CD4-positive, alpha-beta memory T cell (primary cell): ENCODE data around the gene RDH12. TPM values are rescaled to one million over a fixed set of nuclear protein-coding genes. Genes with fewer than 3 reads are reported as not detected.

Source experiments
- CTCF ChIA-PET: fragments of 350-600 bp; sonication (Branson Sonifier 250); formaldehyde crosslinking; loops from one replicate; lab custom pipeline; 2021; ENCODE audit warnings: inconsistent platforms; ENCODE audit not compliant: partially characterized antibody; lab: Charles Lee
- POLR2A ChIA-PET: fragments of 350-600 bp; sonication (Branson Sonifier 250); formaldehyde crosslinking; loops from one replicate; lab custom pipeline; 2021; ENCODE audit not compliant: partially characterized antibody; lab: Charles Lee
- DNase-seq, 5 donors: peaks; one replicate each; pipeline versions ENCODE4 v3.0.0 to v3.0.0-alpha.2; 2020 to 2022; ENCODE audit warnings: mixed read lengths in 1 of 5
- H3K27ac ChIP-seq: one replicate; pipeline ENCODE4 v1.7.0; 2013; ENCODE audit warnings: low read depth, low read length
- H3K27me3 ChIP-seq: 2 replicates; pipeline ENCODE4 v1.7.0; 2013; ENCODE audit warnings: mild to moderate bottlenecking, low read length, moderate library complexity; ENCODE audit not compliant: insufficient read depth
- H3K36me3 ChIP-seq: 2 replicates; pipeline ENCODE4 v1.7.0; 2013; ENCODE audit warnings: mild to moderate bottlenecking, low read length, moderate library complexity; ENCODE audit not compliant: insufficient read depth
- H3K4me1 ChIP-seq: 2 replicates; pipeline ENCODE4 v1.7.0; 2013; ENCODE audit warnings: mild to moderate bottlenecking, low read length, moderate library complexity; ENCODE audit not compliant: insufficient read depth
- H3K4me3 ChIP-seq, 2 donors: one replicate each; pipeline ENCODE4 v1.7.0; 2013; ENCODE audit warnings: low read length in 2 of 2, mild to moderate bottlenecking in 1 of 2
- H3K9me3 ChIP-seq, 2 donors: one replicate each; pipeline ENCODE4 v1.7.0; 2013; ENCODE audit warnings: low read length in 2 of 2, control low read depth in 1 of 2; ENCODE audit not compliant: control insufficient read depth in 1 of 2
- H3K27ac Mint-ChIP-seq, 7 donors: one replicate each; pipeline ENCODE4 v1.8.0; 2020 to 2021; ENCODE audit warnings: mixed read lengths in 7 of 7, mild to moderate bottlenecking in 6 of 7, inconsistent platforms in 3 of 7, moderate library complexity in 3 of 7
- H3K27me3 Mint-ChIP-seq, 2 donors: one replicate each; pipeline ENCODE4 v1.8.0; 2020 to 2021; ENCODE audit warnings: mixed read lengths in 2 of 2
- H3K36me3 Mint-ChIP-seq, 2 donors: one replicate each; pipeline ENCODE4 v1.8.0; 2020 to 2021; ENCODE audit warnings: mixed read lengths in 2 of 2, inconsistent platforms in 1 of 2, mild to moderate bottlenecking in 1 of 2
- H3K4me1 Mint-ChIP-seq, 4 donors: one replicate each; pipeline ENCODE4 v1.8.0; 2020 to 2021; ENCODE audit warnings: mixed read lengths in 4 of 4, mild to moderate bottlenecking in 1 of 4
- H3K4me3 Mint-ChIP-seq, 8 donors: one replicate each; pipeline ENCODE4 v1.8.0; 2020 to 2021; ENCODE audit warnings: mixed read lengths in 8 of 8, mild to moderate bottlenecking in 7 of 8, moderate library complexity in 6 of 8, inconsistent platforms in 3 of 8
- H3K9me3 Mint-ChIP-seq, 8 donors: one replicate each; pipeline ENCODE4 v1.8.0; 2020 to 2021; ENCODE audit warnings: mixed read lengths in 8 of 8, mild to moderate bottlenecking in 5 of 8, inconsistent platforms in 3 of 8, moderate library complexity in 1 of 8
- intact Hi-C: fragments of 100-400 bp; cut with micrococcal nuclease; formaldehyde crosslinking; loops from one replicate; pipeline ENCODE4 v1.15.1; 2023
- polyA plus RNA-seq, 2 donors: library from polyadenylated mRNA; unstranded; fragments of 300-500 nt; fragmentation: Illumina TruSeq; gene quantifications; one replicate each; pipeline ENCODE4 v1.2.3, GENCODE V29; 2021
- total RNA-seq, 2 experiments: library from RNA; stranded (reverse); gene quantifications; one replicate each; pipeline ENCODE4 v1.2.3, GENCODE V29; 2021

The RDH12 gene
- total and polyA plus RNA-seq, 4 experiments from 2014 or later = not detected

- H3K36me3 ChIP-seq = no peaks in the 10 kb centered on the region
- H3K27ac ChIP-seq = no peak overlapping the region
- DNase-seq = no peak
- H3K27me3 Mint-ChIP-seq = peaks cover 22% of the 10 kb centered on the region in 2 donors
- ChIA-PET CTCF (no interaction called here), POLR2A (no interaction called here)
- intact Hi-C loops = no loop called here
- H3K4me1 ChIP-seq = peaks cover 8% of the 10 kb centered on the region
- no peak overlapping the region for H3K4me3 Mint-ChIP-seq
- H3K4me3 ChIP-seq = no peak overlapping the region
- no peaks in the 10 kb centered on the region for H3K9me3 Mint-ChIP-seq
- H3K36me3 Mint-ChIP-seq = no peaks in the 10 kb centered on the region
- H3K9me3 ChIP-seq = no peaks in the 10 kb centered on the region
- peaks cover 4% of the 10 kb centered on the region for H3K27me3 ChIP-seq
- peaks cover 3 to 7% (median 6%) of the 10 kb centered on the region in 4 donors for H3K4me1 Mint-ChIP-seq
- H3K27ac Mint-ChIP-seq = no peak overlapping the region
These were observed 23.5 kb downstream of the RDH12 start for GRCh38 chr14:67725171-67725570.

GRCh38 chr14:67727361-67727760 is 25.7 kb downstream of the RDH12 start:
- Histone ChIP-seq H3K27me3 (peaks cover 4% of the 10 kb centered on the region), H3K27ac (no peak overlapping the region), H3K36me3 (no peaks in the 10 kb centered on the region), H3K9me3 (no peaks in the 10 kb centered on the region), H3K4me1 (peaks cover 6% of the 10 kb centered on the region), H3K4me3 (no peak overlapping the region)
- intact Hi-C loops = no loop called here
- ChIA-PET CTCF (no interaction called here), POLR2A (no interaction called here)
- H3K9me3 Mint-ChIP-seq = no peaks in the 10 kb centered on the region
- H3K4me3 Mint-ChIP-seq = no peak overlapping the region
- H3K27ac Mint-ChIP-seq = no peak overlapping the region
- no peaks in the 10 kb centered on the region for H3K36me3 Mint-ChIP-seq
- peaks cover 3 to 7% (median 4%) of the 10 kb centered on the region in 4 donors for H3K4me1 Mint-ChIP-seq
- peaks cover 13 to 17% of the 10 kb centered on the region in 2 donors for H3K27me3 Mint-ChIP-seq
- DNase-seq = no peak

DNA sequence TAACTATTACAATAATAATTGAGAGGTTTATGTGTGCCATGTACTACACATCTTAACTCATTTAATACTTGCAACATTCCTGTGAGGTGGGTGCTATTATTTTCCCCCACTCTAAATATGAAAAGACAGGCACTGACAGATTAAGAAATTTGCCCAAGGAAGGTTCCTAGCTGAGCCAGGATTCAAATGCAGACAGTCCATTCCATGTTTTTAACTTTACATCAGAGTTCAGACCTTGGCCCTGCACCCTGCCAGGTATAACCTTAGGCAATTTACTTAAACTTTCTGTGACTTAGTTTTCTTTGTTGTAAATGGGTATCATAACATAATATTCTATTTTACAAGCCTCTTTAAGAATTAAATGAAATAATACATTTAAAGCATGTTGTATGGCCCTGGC is 26.6 kb downstream of the RDH12 start:
- DNase-seq = no peak
- CTCF ChIA-PET = no interaction called here
- POLR2A ChIA-PET = no interaction called here
- Mint-ChIP-seq H3K4me1 (no peaks in the 10 kb centered on the region), H3K27me3 (peaks cover 10 to 15% of the 10 kb centered on the region in 2 donors), H3K4me3 (no peak overlapping the region), H3K9me3 (no peaks in the 10 kb centered on the region), H3K27ac (no peak overlapping the region), H3K36me3 (no peaks in the 10 kb centered on the region)
- Histone ChIP-seq H3K27me3 (peaks cover 4% of the 10 kb centered on the region), H3K9me3 (no peaks in the 10 kb centered on the region), H3K27ac (no peak overlapping the region), H3K4me1 (no peaks in the 10 kb centered on the region), H3K4me3 (no peak overlapping the region), H3K36me3 (no peaks in the 10 kb centered on the region)
- intact Hi-C loops = no loop called here

DNA sequence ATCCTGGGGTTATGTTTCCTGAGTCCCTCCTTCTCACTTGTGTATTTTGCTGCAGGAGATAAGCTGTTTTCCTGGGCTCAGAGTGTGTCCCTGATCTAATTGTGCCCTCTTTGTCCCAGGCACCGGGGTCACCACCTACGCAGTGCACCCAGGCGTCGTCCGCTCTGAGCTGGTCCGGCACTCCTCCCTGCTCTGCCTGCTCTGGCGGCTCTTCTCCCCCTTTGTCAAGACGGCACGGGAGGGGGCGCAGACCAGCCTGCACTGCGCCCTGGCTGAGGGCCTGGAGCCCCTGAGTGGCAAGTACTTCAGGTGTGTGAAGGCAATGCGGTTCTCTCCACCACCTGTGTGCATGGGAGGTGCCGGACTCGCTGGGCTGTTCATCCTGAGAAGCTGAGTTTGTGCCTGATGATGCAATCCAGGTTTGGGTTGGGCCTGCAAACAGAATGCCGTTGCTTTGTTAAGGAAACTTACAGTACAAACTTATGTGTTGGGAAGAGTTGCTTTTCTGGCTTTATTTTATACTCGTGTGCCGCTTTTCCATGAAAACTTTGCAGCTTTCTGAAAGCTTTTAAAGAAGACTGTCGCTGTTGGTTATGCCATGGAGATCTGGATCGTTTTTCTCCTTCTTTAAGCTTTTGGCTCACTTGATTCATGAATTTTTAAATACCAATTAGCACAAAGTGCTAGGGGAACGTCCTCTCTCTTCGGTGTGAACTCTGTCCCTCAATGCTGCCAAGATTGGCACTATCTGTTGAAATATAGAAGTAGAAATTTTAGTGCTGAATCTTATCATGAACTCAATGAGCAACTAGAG is 27.6 kb downstream of the RDH12 start:
- no peaks in the 10 kb centered on the region for H3K4me1 ChIP-seq
- Mint-ChIP-seq H3K27me3 (peaks cover 2 to 10% of the 10 kb centered on the region in 2 donors), H3K4me3 (no peak overlapping the region), H3K36me3 (no peaks in the 10 kb centered on the region), H3K9me3 (no peaks in the 10 kb centered on the region), H3K4me1 (no peaks in the 10 kb centered on the region), H3K27ac (no peak overlapping the region)
- H3K4me3 ChIP-seq = no peak overlapping the region
- ChIA-PET CTCF (interaction anchor here (1.0 kb wide), 1 partner anchor 25 kb away, joined by 5 read pairs; no protein-coding TSS in a partner anchor), POLR2A (no interaction called here)
- DNase-seq = no peak
- no peaks in the 10 kb centered on the region for H3K9me3 ChIP-seq
- H3K27me3 ChIP-seq = peaks cover 4% of the 10 kb centered on the region
- intact Hi-C loops = no loop called here
- H3K27ac ChIP-seq = no peak overlapping the region
- H3K36me3 ChIP-seq = no peaks in the 10 kb centered on the region

DNA sequence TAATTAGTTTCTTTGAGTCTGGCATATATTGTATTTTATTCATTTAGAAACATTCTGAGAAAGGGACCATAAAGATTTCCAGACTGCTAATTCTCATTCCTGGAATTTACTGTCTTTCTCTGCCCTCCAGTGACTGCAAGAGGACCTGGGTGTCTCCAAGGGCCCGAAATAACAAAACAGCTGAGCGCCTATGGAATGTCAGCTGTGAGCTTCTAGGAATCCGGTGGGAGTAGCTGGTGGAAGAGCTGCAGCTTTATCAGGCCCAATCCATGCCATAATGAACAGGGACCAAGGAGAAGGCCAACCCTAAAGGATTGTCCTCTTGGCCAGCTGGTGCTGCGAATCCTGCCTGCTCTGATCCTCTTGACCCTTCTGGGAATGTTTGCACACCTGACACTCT is 31.9 kb downstream of the RDH12 start:
- Mint-ChIP-seq H3K9me3 (peaks cover 0 to 2% (median 0%) of the 10 kb centered on the region in 8 donors), H3K27me3 (no peaks in the 10 kb centered on the region), H3K36me3 (no peaks in the 10 kb centered on the region), H3K27ac (peak overlapping the region in 1 of 7 donors; percentile 29), H3K4me1 (no peaks in the 10 kb centered on the region), H3K4me3 (no peak overlapping the region)
- H3K27ac ChIP-seq = no peak overlapping the region
- no peaks in the 10 kb centered on the region for H3K36me3 ChIP-seq
- no peak for DNase-seq
- H3K4me1 ChIP-seq = no peaks in the 10 kb centered on the region
- H3K9me3 ChIP-seq = no peaks in the 10 kb centered on the region
- CTCF ChIA-PET = no interaction called here
- intact Hi-C loops = no loop called here
- POLR2A ChIA-PET = no interaction called here
- H3K4me3 ChIP-seq = no peak overlapping the region
- H3K27me3 ChIP-seq = no peaks in the 10 kb centered on the region

GRCh38 chr14:67734675-67735074 is 33.0 kb downstream of the RDH12 start:
- H3K9me3 Mint-ChIP-seq = peaks cover 0 to 2% (median 0%) of the 10 kb centered on the region in 8 donors
- H3K27ac ChIP-seq = no peak overlapping the region

DNA sequence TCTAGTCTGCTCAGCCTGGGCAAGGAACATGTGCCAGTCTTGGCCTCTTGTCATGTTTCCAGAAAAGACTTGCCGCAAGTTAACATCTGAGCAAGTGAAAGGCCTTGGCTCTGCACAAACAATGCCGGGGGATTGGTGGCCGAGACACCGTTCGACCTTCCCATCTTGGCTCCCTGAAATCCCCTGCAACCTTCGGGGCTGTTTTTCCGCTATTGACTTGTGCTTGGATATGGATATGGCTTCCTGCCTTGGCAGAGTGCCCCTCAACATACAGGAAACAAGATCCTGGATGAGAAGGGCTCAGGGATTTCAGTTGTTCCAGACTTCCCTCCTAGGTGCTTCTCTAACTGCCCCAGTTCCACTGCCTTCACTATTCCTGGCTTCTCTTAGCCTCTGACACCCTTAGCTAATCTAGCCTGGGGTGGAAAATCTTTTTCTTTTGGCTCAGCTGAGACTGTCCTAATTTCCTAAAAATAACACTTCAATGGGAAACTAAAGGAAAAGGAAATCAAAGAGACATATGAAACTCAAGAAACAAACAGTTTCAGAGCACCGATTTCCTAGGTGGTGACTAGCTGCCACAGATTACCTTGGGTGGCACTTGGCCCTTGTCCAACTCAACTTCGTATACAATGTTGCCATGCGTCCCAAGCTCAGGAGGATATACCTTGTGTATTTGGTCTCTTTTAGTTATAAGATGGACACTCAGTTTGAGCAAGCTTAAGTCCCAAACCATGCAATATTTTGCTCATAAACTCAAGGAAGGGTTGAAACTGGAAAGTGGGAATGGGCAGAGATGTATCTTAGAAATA is 33.9 kb downstream of the RDH12 start:
- no peaks in the 10 kb centered on the region for H3K27me3 ChIP-seq
- no peak for DNase-seq
- no peaks in the 10 kb centered on the region for H3K9me3 ChIP-seq
- no peaks in the 10 kb centered on the region for H3K4me1 ChIP-seq
- ChIA-PET CTCF (no interaction called here), POLR2A (no interaction called here)
- H3K27me3 Mint-ChIP-seq = no peaks in the 10 kb centered on the region
- peaks cover 0 to 8% (median under 1%) of the 10 kb centered on the region in 4 donors for H3K4me1 Mint-ChIP-seq
- H3K27ac Mint-ChIP-seq = no peak overlapping the region
- no peak overlapping the region for H3K4me3 Mint-ChIP-seq
- intact Hi-C loops = no loop called here
- H3K4me3 ChIP-seq = no peak overlapping the region
- H3K27ac ChIP-seq = no peak overlapping the region
- H3K9me3 Mint-ChIP-seq = peaks cover 0 to 2% (median 0%) of the 10 kb centered on the region in 8 donors
- H3K36me3 ChIP-seq = no peaks in the 10 kb centered on the region
- no peaks in the 10 kb centered on the region for H3K36me3 Mint-ChIP-seq

More at GRCh38 chr14:67734675-67735074, 33.0 kb downstream of the RDH12 start:
- H3K9me3 ChIP-seq = no peaks in the 10 kb centered on the region
- H3K4me1 ChIP-seq = no peaks in the 10 kb centered on the region
- DNase-seq = no peak
- H3K4me3 ChIP-seq = no peak overlapping the region
- intact Hi-C loops = no loop called here
- H3K27ac Mint-ChIP-seq = no peak overlapping the region
- no peaks in the 10 kb centered on the region for H3K27me3 Mint-ChIP-seq
- H3K4me1 Mint-ChIP-seq = peaks cover 0 to 8% (median under 1%) of the 10 kb centered on the region in 4 donors
- no peaks in the 10 kb centered on the region for H3K27me3 ChIP-seq
- H3K36me3 Mint-ChIP-seq = no peaks in the 10 kb centered on the region
- ChIA-PET CTCF (no interaction called here), POLR2A (no interaction called here)
- H3K4me3 Mint-ChIP-seq = no peak overlapping the region
- no peaks in the 10 kb centered on the region for H3K36me3 ChIP-seq
